H1 (cell line): ENCODE measurements around the gene SUPT20H. TPM values are rescaled to one million over a fixed set of nuclear protein-coding genes. Genes with fewer than 3 reads are reported as not detected.
A peak's percentile ranks its signal among the peaks of the same experiment; 100 is the strongest.

Source experiments
- CTCF ChIA-PET: fragments of 300-600 bp; sonication (Branson Sonifier 250); formaldehyde crosslinking; loops from one replicate; lab custom pipeline; 2021; ENCODE audit not compliant: partially characterized antibody; lab: Charles Lee
- POLR2A ChIA-PET: fragments of 300-600 bp; sonication (Branson Sonifier 250); formaldehyde crosslinking; loops from one replicate; lab custom pipeline; 2021; ENCODE audit warnings: inconsistent platforms; ENCODE audit not compliant: partially characterized antibody; lab: Charles Lee
- DNase-seq, 2 experiments: peaks; one replicate each; pipeline versions ENCODE4 v3.0.0 to v3.0.0-alpha.2; 2010 to 2022; ENCODE audit warnings: low spot score in 2 of 2, low read depth in 1 of 2, mixed read lengths in 1 of 2
- FAIRE-seq: peaks from 2 replicates; lab custom pipeline; 2011; peaks lifted over from hg19 to GRCh38; lab: Jason Lieb, UNC
- H2AFZ ChIP-seq: 2 replicates; pipeline ENCODE4 v1.8.1; 2012; ENCODE audit warnings: low read length, inconsistent platforms
- H2AK5ac ChIP-seq: 2 replicates; pipeline ENCODE4 v1.6.1; 2013; ENCODE audit warnings: low read depth, low read length
- H2BK120ac ChIP-seq: replicated peaks from 2 replicates; pipeline ENCODE3; 2013; ENCODE audit warnings: low read depth, low read length, inconsistent platforms
- H2BK12ac ChIP-seq: 2 replicates; pipeline ENCODE4 v1.6.1; 2013; ENCODE audit warnings: low read depth, low read length
- H2BK15ac ChIP-seq: 2 replicates; pipeline ENCODE4 v1.6.1; 2013; ENCODE audit warnings: low read length
- H2BK20ac ChIP-seq: 2 replicates; pipeline ENCODE4 v1.6.1; 2013; ENCODE audit warnings: low read length
- H2BK5ac ChIP-seq: 2 replicates; pipeline ENCODE4 v1.6.1; 2013; ENCODE audit warnings: low read depth, low read length
- H3K14ac ChIP-seq: 2 replicates; pipeline ENCODE4 v1.6.1; 2013; ENCODE audit warnings: inconsistent platforms; ENCODE audit not compliant: insufficient read length
- H3K18ac ChIP-seq: 2 replicates; pipeline ENCODE4 v1.6.1; 2013; ENCODE audit warnings: low read length; ENCODE audit errors: extremely low read depth
- H3K23ac ChIP-seq: 2 replicates; pipeline ENCODE4 v1.6.1; 2013; ENCODE audit warnings: inconsistent platforms; ENCODE audit not compliant: insufficient read length
- H3K23me2 ChIP-seq: 2 replicates; pipeline ENCODE4 v1.6.1; 2013; ENCODE audit warnings: low read depth, low read length
- H3K27ac ChIP-seq: 2 replicates; pipeline ENCODE4 v1.6.1; 2011; ENCODE audit warnings: low read depth, low read length, inconsistent platforms
- H3K27me3 ChIP-seq, 4 experiments: replicated peaks in 1 of 4; 1 replicate in 1 of 4; 2 replicates in 3 of 4; pipeline versions ENCODE4 v1.6.1 to v1.8.1; 2011 to 2013; ENCODE audit warnings: low read length in 3 of 4, mild to moderate bottlenecking in 3 of 4, inconsistent platforms in 2 of 4, mixed read lengths in 2 of 4, moderate library complexity in 1 of 4; ENCODE audit not compliant: control insufficient read depth in 3 of 4, insufficient read depth in 3 of 4; ENCODE audit errors: extremely low read depth in 1 of 4
- H3K36me3 ChIP-seq, 4 experiments: 2 replicates each; pipeline versions ENCODE4 v1.6.1 to v1.8.1; 2011 to 2013; ENCODE audit warnings: mild to moderate bottlenecking in 4 of 4, low read length in 3 of 4, moderate library complexity in 2 of 4, control low read depth in 1 of 4, inconsistent platforms in 1 of 4; ENCODE audit not compliant: insufficient read depth in 4 of 4, control insufficient read depth in 2 of 4
- H3K4ac ChIP-seq: replicated peaks from 2 replicates; pipeline ENCODE3; 2013; ENCODE audit warnings: low read length, low read depth, mixed read lengths, inconsistent platforms; ENCODE audit not compliant: insufficient read length
- H3K4me1 ChIP-seq, 4 experiments: replicated peaks in 1 of 4; 1 replicate in 1 of 4; 2 replicates in 3 of 4; pipeline versions ENCODE4 v1.6.1 to v1.8.1; 2011 to 2013; ENCODE audit warnings: low read length in 3 of 4, inconsistent platforms in 2 of 4, mixed read lengths in 1 of 4; ENCODE audit not compliant: insufficient read depth in 4 of 4, control insufficient read depth in 3 of 4
- H3K4me2 ChIP-seq, 2 experiments: 2 replicates each; pipeline versions ENCODE4 v1.6.1 to v1.8.1; 2011 to 2013; ENCODE audit warnings: low read depth in 2 of 2, low read length in 2 of 2, control low read depth in 1 of 2, inconsistent platforms in 1 of 2, mild to moderate bottlenecking in 1 of 2; ENCODE audit not compliant: insufficient read depth in 1 of 2
- H3K4me3 ChIP-seq, 4 experiments: fragments of 200-600, 300-600 bp in 1 of 4; sonication (generic), shearing (Covaris generic), sonication (Bioruptor Twin) in 1 of 4; 2 replicates each; pipeline versions ENCODE4 v1.5.1 to v1.8.1; 2011 to 2016; ENCODE audit warnings: low read length in 4 of 4, low read depth in 3 of 4, control low read depth in 2 of 4, inconsistent platforms in 2 of 4, mild to moderate bottlenecking in 2 of 4, mixed read lengths in 1 of 4, moderate library complexity in 1 of 4; ENCODE audit not compliant: insufficient read depth in 2 of 4; ENCODE audit errors: extremely low read depth in 1 of 4
- H3K56ac ChIP-seq: replicated peaks from 2 replicates; pipeline ENCODE3; 2013; ENCODE audit warnings: low read depth, mild to moderate bottlenecking, mixed read lengths, low read length, inconsistent platforms; ENCODE audit not compliant: insufficient read length
- H3K79me1 ChIP-seq: 2 replicates; pipeline ENCODE4 v1.6.1; 2013; ENCODE audit warnings: low read depth, low read length, control low read depth
- H3K79me2 ChIP-seq, 2 experiments: 2 replicates each; pipeline versions ENCODE4 v1.6.1 to v1.8.1; 2012 to 2013; ENCODE audit warnings: low read length in 2 of 2, mild to moderate bottlenecking in 2 of 2, inconsistent platforms in 1 of 2; ENCODE audit not compliant: insufficient read depth in 2 of 2, control insufficient read depth in 1 of 2
- H3K9ac ChIP-seq, 4 experiments: replicated peaks in 1 of 4; 1 replicate in 1 of 4; 2 replicates in 3 of 4; pipeline versions ENCODE4 v1.6.1 to v1.8.1; 2011 to 2013; ENCODE audit warnings: low read depth in 3 of 4, low read length in 3 of 4, control low read depth in 2 of 4, mild to moderate bottlenecking in 2 of 4, moderate library complexity in 2 of 4, inconsistent platforms in 1 of 4; ENCODE audit errors: extremely low read depth in 1 of 4
- H3K9me3 ChIP-seq, 2 experiments: 2 replicates each; pipeline versions ENCODE4 v1.6.1 to v1.8.1; 2012 to 2013; ENCODE audit warnings: mild to moderate bottlenecking in 2 of 2, moderate library complexity in 2 of 2, control low read depth in 1 of 2, inconsistent platforms in 1 of 2, low read depth in 1 of 2, low read length in 1 of 2, mixed read lengths in 1 of 2; ENCODE audit not compliant: insufficient read depth in 2 of 2
- H4K20me1 ChIP-seq, 2 experiments: replicated peaks in 1 of 2; 2 replicates each; pipeline versions ENCODE3 to v1.8.1; 2011 to 2013; ENCODE audit warnings: inconsistent platforms in 2 of 2, low read length in 2 of 2, mild to moderate bottlenecking in 1 of 2; ENCODE audit not compliant: insufficient read depth in 2 of 2, control insufficient read depth in 1 of 2
- H4K5ac ChIP-seq: 2 replicates; pipeline ENCODE4 v1.6.1; 2013; ENCODE audit warnings: low read length, low read depth, mixed read lengths, inconsistent platforms; ENCODE audit not compliant: insufficient read length
- H4K8ac ChIP-seq: 2 replicates; pipeline ENCODE4 v1.8.0; 2013; ENCODE audit warnings: mild to moderate bottlenecking, moderate library complexity, low read length, inconsistent platforms; ENCODE audit not compliant: insufficient read depth; ENCODE audit errors: extremely low read depth
- H4K91ac ChIP-seq: replicated peaks from 2 replicates; pipeline ENCODE3; 2013; ENCODE audit warnings: low read length, mixed read lengths, inconsistent platforms; ENCODE audit not compliant: insufficient read length
- BACH1 ChIP-seq: IDR thresholded peaks from 2 replicates; pipeline ENCODE4 v1.6.1; 2012; ENCODE audit warnings: low read length, improper control_type of control experiment
- CHD1 ChIP-seq: IDR thresholded peaks from 2 replicates; pipeline ENCODE4 v1.6.1; 2012; ENCODE audit warnings: low read depth, low read length, improper control_type of control experiment
- GABPA ChIP-seq: IDR thresholded peaks from 2 replicates; pipeline ENCODE4 v1.6.1; 2011; ENCODE audit warnings: mild to moderate bottlenecking, low read length, moderate library complexity, borderline replicate concordance; ENCODE audit not compliant: insufficient read depth
- HDAC2 ChIP-seq, 2 experiments: fragments of 300-600 bp in 1 of 2; sonication (generic) in 1 of 2; IDR thresholded peaks; 2 replicates each; pipeline ENCODE4 v1.6.1; 2011 to 2012; ENCODE audit warnings: low read depth in 2 of 2, low read length in 2 of 2, mild to moderate bottlenecking in 2 of 2, moderate library complexity in 2 of 2, borderline replicate concordance in 1 of 2, inconsistent platforms in 1 of 2
- JUND ChIP-seq: IDR thresholded peaks from 2 replicates; pipeline ENCODE4 v1.6.1; 2011; ENCODE audit warnings: mild to moderate bottlenecking, improper control_type of control experiment, low read length
- PHF8 ChIP-seq: fragments of 200-600 bp; sonication (generic); conservative IDR thresholded peaks from 2 replicates; pipeline ENCODE4 v1.7.1; 2012; ENCODE audit warnings: low read depth, mild to moderate bottlenecking, inconsistent platforms, low read length, moderate library complexity
- POLR2A ChIP-seq, 2 experiments: IDR thresholded peaks; 1 replicate in 1 of 2; 2 replicates in 1 of 2; pipeline ENCODE4 v1.6.1; 2011; ENCODE audit warnings: low read depth in 2 of 2, low read length in 2 of 2, mild to moderate bottlenecking in 2 of 2; ENCODE audit errors: control extremely low read depth in 1 of 2
- RBBP5 ChIP-seq: IDR thresholded peaks from 2 replicates; pipeline ENCODE4 v1.7.1; 2012; ENCODE audit warnings: low read depth, mild to moderate bottlenecking, inconsistent platforms, low read length, moderate library complexity, borderline replicate concordance
- RXRA ChIP-seq: IDR thresholded peaks from 2 replicates; pipeline ENCODE4 v1.6.1; 2011; ENCODE audit warnings: low read depth, mild to moderate bottlenecking, low read length, moderate library complexity; ENCODE audit not compliant: insufficient read depth
- SIN3A ChIP-seq, 2 experiments: IDR thresholded peaks in 1 of 2; conservative IDR thresholded peaks in 1 of 2; 2 replicates each; pipeline ENCODE4 v1.6.1; 2011 to 2012; ENCODE audit warnings: low read length in 2 of 2, improper control_type of control experiment in 1 of 2, low read depth in 1 of 2, mild to moderate bottlenecking in 1 of 2
- SP2 ChIP-seq: IDR thresholded peaks from 2 replicates; pipeline ENCODE4 v1.6.1; 2012; ENCODE audit warnings: mild to moderate bottlenecking, low read length, inconsistent platforms
- USF2 ChIP-seq: IDR thresholded peaks from 2 replicates; pipeline ENCODE4 v1.6.1; 2011; ENCODE audit warnings: low read length, improper control_type of control experiment
- WGBS, 2 experiments: shearing (Covaris generic) in 1 of 2; methylation state at CpG; one replicate each; pipeline versions ENCODE4 v1.1.6 to v1.1.7; 2013 to 2015; ENCODE audit warnings: low lambda C conversion rate in 2 of 2, mixed read lengths in 2 of 2, inconsistent platforms in 1 of 2, low coverage in 1 of 2, missing lambda C conversion rate in 1 of 2; ENCODE audit not compliant: insufficient replicate concordance in 2 of 2, insufficient coverage in 1 of 2, insufficient read length in 1 of 2; ENCODE audit errors: extremely low coverage in 1 of 2, missing lambda C conversion rate in 1 of 2; 5-methylcytosine and 5-hydroxymethylcytosine counted together
- polyA plus RNA-seq, 7 experiments: library from polyadenylated mRNA; depleted of rRNA in 3 of 7; stranded (reverse) in 5 of 7; unstranded in 2 of 7; fragments of >200 nt in 5 of 7; fragments of 200-250 nt in 2 of 7; gene quantifications; 1 replicate in 5 of 7; 2 replicates in 1 of 7; 4 replicates in 1 of 7; pipeline versions ENCODE4 v1.2.1 to v1.2.3, GENCODE V29; 2011 to 2013; ENCODE audit warnings: missing spikeins in 2 of 7, mixed read lengths in 2 of 7
- total RNA-seq: library from RNA; stranded (reverse); fragmentation: NEBNext Ultra II Directional; extraction: Animal tissue kit (Norgen Biotek cat#: 25700); gene quantifications from 2 replicates; pipeline ENCODE4 v1.2.1, GENCODE V29; 2021

The SUPT20H gene
- total and polyA plus RNA-seq, 2 of the 8 experiments (the other 6 are each of a cell fraction or from before 2014, with no cell fraction given): 69.2 to 75.1 TPM

GRCh38 chr13:37069597-37070103, 10.2 kb upstream of the SUPT20H start:
- H4K20me1 ChIP-seq: no peaks in the 10 kb centered on the region
- H3K14ac ChIP-seq: no peak overlapping the region
- H3K4ac ChIP-seq: no peak overlapping the region
- 90% methylated on average over 13 of the region's 22 CpGs; no CpG with 5 or more reads in 1 of the 2 experiments for WGBS, 2 experiments
- H2BK120ac ChIP-seq: no peak overlapping the region
- no peak overlapping the region for H2BK15ac ChIP-seq
- no peak overlapping the region for H3K56ac ChIP-seq
- no peak overlapping the region for H2BK12ac ChIP-seq
- H2AFZ ChIP-seq: no peak overlapping the region
- no peak overlapping the region for H3K9ac ChIP-seq
- H2BK20ac ChIP-seq: no peak overlapping the region
- FAIRE-seq (no peak), DNase-seq (no peak)
- no peak overlapping the region for H3K23ac ChIP-seq
- H4K8ac ChIP-seq: peak overlapping the region; percentile 85; the same call in 1 of the 2 replicates
- no peak overlapping the region for H2AK5ac ChIP-seq
- H3K36me3 ChIP-seq: no peaks in the 10 kb centered on the region
- H3K79me2 ChIP-seq: no peaks in the 10 kb centered on the region
- POLR2A ChIA-PET: interaction anchor here (1.7 kb wide), 1 partner anchor 10 kb away, joined by 4 read pairs; the partner anchor contains the start of gene SUPT20H
- no peaks in the 10 kb centered on the region for H3K27me3 ChIP-seq
- no peaks in the 10 kb centered on the region for H3K79me1 ChIP-seq
- no peak overlapping the region for H4K91ac ChIP-seq
- CTCF ChIA-PET: interaction anchor here (0.7 to 2.1 kb wide), 3 partner anchors 11 to 532 kb away, joined by 3 to 8 read pairs (median 8); no protein-coding TSS in a partner anchor
- H3K9me3 ChIP-seq: no peaks in the 10 kb centered on the region
- no peak overlapping the region for H2BK5ac ChIP-seq
- H3K23me2 ChIP-seq: peaks cover 1% of the 10 kb centered on the region; the same call in 1 of the 2 replicates
- no peak overlapping the region for H4K5ac ChIP-seq
- no peak overlapping the region for H3K27ac ChIP-seq
- no peak overlapping the region for H3K18ac ChIP-seq
- H3K4me2 ChIP-seq: no peak overlapping the region
- H3K4me3 ChIP-seq: no peak overlapping the region
- peaks cover 0 to 7% (median 5%) of the 10 kb centered on the region in 4 experiments; a peak in 5 of 7 replicates for H3K4me1 ChIP-seq
- TF ChIP-seq USF2 (no peak), GABPA (no peak), HDAC2 (IDR thresholded peaks at IDR 0.05; ENCODE audit: borderline replicate concordance in 1 of 2, low read depth in 2 of 2, low read length in 2 of 2) (no peak), JUND (no peak), PHF8 (no peak), POLR2A (IDR thresholded peaks at IDR 0.05; ENCODE audit: control extremely low read depth in 1 of 2, low read depth in 2 of 2, low read length in 2 of 2) (no peak), CHD1 (no peak), RXRA (no peak), BACH1 (no peak), SIN3A (conservative IDR thresholded peaks at IDR 0.05 in 1 of 2, IDR thresholded peaks at IDR 0.05 in 1 of 2; ENCODE audit: low read depth in 1 of 2, low read length in 2 of 2) (no peak), SP2 (no peak), RBBP5 (no peak)
